Glutamatergic neuron (in vitro differentiated cells): Measurements from ENCODE around the gene CLMN. TPM values are rescaled to one million over a fixed set of nuclear protein-coding genes. Genes with fewer than 3 reads are reported as not detected.

Source experiments
- DNase-seq: peaks from one replicate; pipeline ENCODE4 v3.0.0; 2022
- H3K27ac Mint-ChIP-seq: one replicate; pipeline ENCODE4 v1.8.0; 2020; ENCODE audit warnings: mild to moderate bottlenecking, mixed read lengths, inconsistent platforms; ENCODE audit not compliant: unreplicated experiment
- H3K27me3 Mint-ChIP-seq: one replicate; pipeline ENCODE4 v1.8.0; 2020; ENCODE audit warnings: mild to moderate bottlenecking, moderate library complexity, mixed read lengths, inconsistent platforms; ENCODE audit not compliant: unreplicated experiment
- H3K36me3 Mint-ChIP-seq: one replicate; pipeline ENCODE4 v1.8.0; 2020; ENCODE audit warnings: mild to moderate bottlenecking, mixed read lengths, inconsistent platforms; ENCODE audit not compliant: unreplicated experiment
- H3K4me1 Mint-ChIP-seq: one replicate; pipeline ENCODE4 v1.8.0; 2020; ENCODE audit warnings: mild to moderate bottlenecking, low read depth, mixed read lengths, inconsistent platforms; ENCODE audit not compliant: unreplicated experiment
- H3K4me3 Mint-ChIP-seq: one replicate; pipeline ENCODE4 v1.8.0; 2020; ENCODE audit warnings: mild to moderate bottlenecking, mixed read lengths, inconsistent platforms; ENCODE audit not compliant: unreplicated experiment
- H3K9me3 Mint-ChIP-seq: one replicate; pipeline ENCODE4 v1.8.0; 2020; ENCODE audit warnings: mild to moderate bottlenecking, moderate library complexity, mixed read lengths, inconsistent platforms; ENCODE audit not compliant: unreplicated experiment
- CTCF ChIP-seq: fragments of 200-600 bp; sonication (generic); IDR thresholded peaks from one replicate; pipeline ENCODE4 v1.5.0; 2021; ENCODE audit not compliant: partially characterized antibody, unreplicated experiment
- total RNA-seq: library from RNA; stranded (reverse); fragmentation: NEBNext Ultra II Directional; extraction: Animal tissue kit (Norgen Biotek cat#: 25700); gene quantifications from one replicate; pipeline ENCODE4 v1.2.1, GENCODE V29; 2021; ENCODE audit not compliant: unreplicated experiment

The CLMN gene
- total RNA-seq, 1 donor from 2014 or later: 17.6 TPM

- no peak for TF ChIP-seq CTCF
- Mint-ChIP-seq H3K4me3 (no peak overlapping the region), H3K27ac (no peak overlapping the region)
Measured at GRCh38 chr14:95362138-95362494, 42.4 kb upstream of the CLMN start.

GRCh38 chr14:95361373-95362137 lies 41.8 kb upstream of the CLMN start:
- Mint-ChIP-seq H3K27me3 (peaks cover 8% of the 10 kb centered on the region), H3K4me3 (no peak overlapping the region), H3K36me3 (no peaks in the 10 kb centered on the region), H3K4me1 (peaks cover 2% of the 10 kb centered on the region), H3K27ac (no peak overlapping the region), H3K9me3 (peaks cover 1% of the 10 kb centered on the region)
- peak; percentile 77 for TF ChIP-seq CTCF
- no peak for DNase-seq

More at GRCh38 chr14:95362138-95362494, 42.4 kb upstream of the CLMN start:
- H3K27me3 Mint-ChIP-seq: peaks cover 8% of the 10 kb centered on the region
- no peaks in the 10 kb centered on the region for H3K36me3 Mint-ChIP-seq
- no peak for DNase-seq
- peaks cover 1% of the 10 kb centered on the region for H3K9me3 Mint-ChIP-seq
- peaks cover 2% of the 10 kb centered on the region for H3K4me1 Mint-ChIP-seq

GRCh38 chr14:95360828-95361227 lies 41.1 kb upstream of the CLMN start:
- no peak overlapping the region for H3K4me3 Mint-ChIP-seq
- no peak for DNase-seq
- TF ChIP-seq CTCF: no peak
- H3K4me1 Mint-ChIP-seq: peaks cover 2% of the 10 kb centered on the region
- no peak overlapping the region for H3K27ac Mint-ChIP-seq
- no peaks in the 10 kb centered on the region for H3K36me3 Mint-ChIP-seq
- H3K9me3 Mint-ChIP-seq: peaks cover 1% of the 10 kb centered on the region
- H3K27me3 Mint-ChIP-seq: peaks cover 5% of the 10 kb centered on the region

- peaks cover 4% of the 10 kb centered on the region for H3K27me3 Mint-ChIP-seq
- H3K9me3 Mint-ChIP-seq: peaks cover 1% of the 10 kb centered on the region
- DNase-seq: peak; percentile 37
- H3K36me3 Mint-ChIP-seq: no peaks in the 10 kb centered on the region
- peaks cover 2% of the 10 kb centered on the region for H3K4me1 Mint-ChIP-seq
- no peak for TF ChIP-seq CTCF
- no peak overlapping the region for H3K4me3 Mint-ChIP-seq
- H3K27ac Mint-ChIP-seq: no peak overlapping the region
Measured at GRCh38 chr14:95359994-95360826, 40.5 kb upstream of the CLMN start.

GRCh38 chr14:95356245-95356869 lies 36.6 kb upstream of the CLMN start:
- no peak for DNase-seq
- TF ChIP-seq CTCF: no peak
- Mint-ChIP-seq H3K27ac (no peak overlapping the region), H3K9me3 (peaks cover 2% of the 10 kb centered on the region), H3K4me1 (no peaks in the 10 kb centered on the region), H3K27me3 (peaks cover 2% of the 10 kb centered on the region), H3K36me3 (peaks cover 9% of the 10 kb centered on the region), H3K4me3 (no peak overlapping the region)
